ENCODE measurements around the gene ABHD12B.

DNA sequence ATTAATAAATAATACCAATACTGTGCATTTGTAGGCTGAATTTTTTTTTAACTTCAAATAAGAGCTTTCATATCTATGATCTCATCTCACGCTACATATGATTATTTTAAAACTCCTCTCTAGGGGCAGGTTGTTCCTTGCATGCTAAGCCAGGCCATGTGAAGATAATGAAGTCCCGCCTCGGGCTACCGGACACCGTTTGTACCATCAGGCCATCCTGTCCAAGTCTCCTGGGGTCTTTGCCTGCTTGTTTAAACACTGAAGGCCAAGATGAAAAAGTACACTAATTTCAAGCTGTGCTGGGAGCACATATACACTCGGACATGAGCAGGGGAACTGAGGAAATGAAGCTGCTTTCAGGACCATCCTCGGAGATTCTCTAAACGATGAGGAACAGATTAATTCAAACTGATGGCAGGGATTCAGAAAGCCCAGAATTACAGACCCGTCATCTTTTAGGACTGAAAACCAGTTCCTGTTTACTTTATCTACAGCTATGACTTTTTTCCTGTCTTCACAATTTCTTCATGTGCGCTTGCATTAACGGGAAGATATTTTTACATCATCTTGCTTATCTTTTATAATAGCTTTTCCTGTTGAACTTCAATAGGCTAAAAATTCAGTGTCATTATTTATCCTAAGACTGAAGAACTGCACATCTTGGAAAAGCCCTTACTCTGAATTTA is 6.3 kb upstream of the ABHD12B start:
- TF ChIP-seq, protein P1, sequence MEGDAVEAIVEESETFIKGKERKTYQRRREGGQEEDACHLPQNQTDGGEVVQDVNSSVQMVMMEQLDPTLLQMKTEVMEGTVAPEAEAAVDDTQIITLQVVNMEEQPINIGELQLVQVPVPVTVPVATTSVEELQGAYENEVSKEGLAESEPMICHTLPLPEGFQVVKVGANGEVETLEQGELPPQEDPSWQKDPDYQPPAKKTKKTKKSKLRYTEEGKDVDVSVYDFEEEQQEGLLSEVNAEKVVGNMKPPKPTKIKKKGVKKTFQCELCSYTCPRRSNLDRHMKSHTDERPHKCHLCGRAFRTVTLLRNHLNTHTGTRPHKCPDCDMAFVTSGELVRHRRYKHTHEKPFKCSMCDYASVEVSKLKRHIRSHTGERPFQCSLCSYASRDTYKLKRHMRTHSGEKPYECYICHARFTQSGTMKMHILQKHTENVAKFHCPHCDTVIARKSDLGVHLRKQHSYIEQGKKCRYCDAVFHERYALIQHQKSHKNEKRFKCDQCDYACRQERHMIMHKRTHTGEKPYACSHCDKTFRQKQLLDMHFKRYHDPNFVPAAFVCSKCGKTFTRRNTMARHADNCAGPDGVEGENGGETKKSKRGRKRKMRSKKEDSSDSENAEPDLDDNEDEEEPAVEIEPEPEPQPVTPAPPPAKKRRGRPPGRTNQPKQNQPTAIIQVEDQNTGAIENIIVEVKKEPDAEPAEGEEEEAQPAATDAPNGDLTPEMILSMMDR (conservative IDR thresholded peaks at IDR 0.05 in 1 of 2, IDR thresholded peaks at IDR 0.05 in 1 of 2; ENCODE audit: low read depth in 1 of 2, low read length in 2 of 2) = no peak
- TF ChIP-seq EZH2 (IDR thresholded peaks at IDR 0.05; ENCODE audit: low read length, missing control alignments) = no peak

Measured in fibroblast of lung (primary cell).